ENCODE data around the gene ELAVL3. TPM values are rescaled to one million over a fixed set of nuclear protein-coding genes. Genes with fewer than 3 reads are reported as not detected.
"Not testable (repeated sequence)": the region's sequence is repeated elsewhere in the genome, so short reads cannot be mapped to it uniquely, and the experiment has no call there.

The ELAVL3 gene
- polyA plus RNA-seq, 3 donors: 0.03 TPM; not detected in 2

GRCh38 chr19:11448923-11449554 lies 31.8 kb downstream of the ELAVL3 start:
- no peak overlapping the region for H3K27ac ChIP-seq (ENCODE audit: low read depth, low read length)
- 94 to 96% (median 95%) methylated on average over 27 to 31 of the region's 31 CpGs for WGBS, 3 donors

GRCh38 chr19:11448410-11448809 lies 32.4 kb downstream of the ELAVL3 start:
- WGBS, 3 donors: 84 to 89% (median 84%) methylated on average over 13 of the region's 13 CpGs
- no peak overlapping the region for H3K27ac ChIP-seq (ENCODE audit: low read depth, low read length)

- H3K27ac ChIP-seq (ENCODE audit: low read depth, low read length): no peak overlapping the region
- 89 to 91% (median 91%) methylated on average over 28 to 35 of the region's 35 CpGs for WGBS, 3 donors
Observed at GRCh38 chr19:11447347-11448262, 33.2 kb downstream of the ELAVL3 start.

GRCh38 chr19:11446652-11447301 lies 34.1 kb downstream of the ELAVL3 start:
- no peak overlapping the region for H3K27ac ChIP-seq (ENCODE audit: low read depth, low read length)

GRCh38 chr19:11446271-11446651 lies 34.6 kb downstream of the ELAVL3 start:
- H3K27ac ChIP-seq (ENCODE audit: low read depth, low read length): no peak overlapping the region
- 89 to 93% (median 92%) methylated on average over 13 to 14 of the region's 14 CpGs for WGBS, 3 donors

More at GRCh38 chr19:11446652-11447301, 34.1 kb downstream of the ELAVL3 start:
- 64 to 78% (median 69%) methylated on average over 22 to 23 of the region's 23 CpGs for WGBS, 3 donors

GRCh38 chr19:11445141-11445540 lies 35.7 kb downstream of the ELAVL3 start:
- WGBS, 3 donors: 85 to 92% (median 89%) methylated on average over 13 of the region's 13 CpGs
- no peak overlapping the region for H3K27ac ChIP-seq (ENCODE audit: low read depth, low read length)

GRCh38 chr19:11444059-11444458 lies 36.8 kb downstream of the ELAVL3 start:
- 71 to 79% (median 74%) methylated on average over 5 of the region's 5 CpGs for WGBS, 3 donors

GRCh38 chr19:11437955-11438354 lies 42.9 kb downstream of the ELAVL3 start:
- no peak overlapping the region for H3K27ac ChIP-seq (ENCODE audit: low read depth, low read length)
- WGBS, 3 donors: 92 to 94% (median 93%) methylated on average over 9 of the region's 9 CpGs

More at GRCh38 chr19:11444059-11444458, 36.8 kb downstream of the ELAVL3 start:
- H3K27ac ChIP-seq (ENCODE audit: low read depth, low read length): no peak overlapping the region

- 3 to 5% (median 4%) methylated on average over 21 of the region's 21 CpGs for WGBS, 3 donors
- H3K27ac ChIP-seq (ENCODE audit: low read depth, low read length): no peak overlapping the region
Observed at GRCh38 chr19:11435833-11436313, 45.0 kb downstream of the ELAVL3 start.

GRCh38 chr19:11435057-11435832 lies 45.6 kb downstream of the ELAVL3 start, which contains the start of the genes ODAD3 and PRKCSH:
ODAD3 (minus strand) TSS chr19:11435121; CDS start chr19:11435016, 105 bp downstream.
PRKCSH (plus strand) TSS chr19:11435635; CDS start chr19:11436118, 483 bp downstream.
- WGBS, 3 donors: 0 to 1% (median 1%) methylated on average over 53 of the region's 53 CpGs
- H3K27ac ChIP-seq (ENCODE audit: low read depth, low read length): no peak within 1 kb of the TSS

GRCh38 chr19:11434703-11435056 lies 46.2 kb downstream of the ELAVL3 start:
- 2 to 13% (median 6%) methylated on average over 9 of the region's 9 CpGs for WGBS, 3 donors
- no peak overlapping the region for H3K27ac ChIP-seq (ENCODE audit: low read depth, low read length)

GRCh38 chr19:11433526-11433925 lies 47.3 kb downstream of the ELAVL3 start:
- WGBS, 3 donors: 98 to 99% (median 98%) methylated on average over 3 of the region's 3 CpGs
- not testable (repeated sequence) for H3K27ac ChIP-seq (ENCODE audit: low read depth, low read length)

- H3K27ac ChIP-seq (ENCODE audit: low read depth, low read length): no peak overlapping the region
- 92 to 94% (median 93%) methylated on average over 18 to 19 of the region's 19 CpGs for WGBS, 3 donors
Observed at GRCh38 chr19:11426656-11427055, 54.2 kb downstream of the ELAVL3 start.

- 91 to 93% (median 91%) methylated on average over 28 of the region's 28 CpGs for WGBS, 3 donors
- H3K27ac ChIP-seq (ENCODE audit: low read depth, low read length): no peak overlapping the region
Observed at GRCh38 chr19:11425719-11426457, 55.0 kb downstream of the ELAVL3 start.

GRCh38 chr19:11423791-11424181 lies 57.1 kb downstream of the ELAVL3 start:
- H3K27ac ChIP-seq (ENCODE audit: low read depth, low read length): no peak overlapping the region
- WGBS, 3 donors: 5 to 20% (median 19%) methylated on average over 14 to 22 of the region's 22 CpGs

- WGBS, 3 donors: 31 to 74% (median 36%) methylated on average over 27 of the region's 27 CpGs
- H3K27ac ChIP-seq (ENCODE audit: low read depth, low read length): no peak overlapping the region
Observed at GRCh38 chr19:11423164-11423790, 57.6 kb downstream of the ELAVL3 start.
